GM08714 (cell line): ENCODE data around the gene APC2.

Source experiments
- H3K4me3 ChIP-seq: fragments of 200-500 bp; sonication (Bioruptor generic); 2 replicates; pipeline ENCODE4 v1.5.1; 2014; ENCODE audit warnings: mild to moderate bottlenecking, low read length, inconsistent platforms
- ZNF274 ChIP-seq: IDR thresholded peaks from 2 replicates; pipeline ENCODE4 v1.6.1; 2012; ENCODE audit warnings: mild to moderate bottlenecking, low read depth, low read length

APC2 gene

GRCh38 chr19:1478934-1479707 is 29.2 kb downstream of the APC2 start, which contains the start of gene C19orf25:
C19orf25 (minus strand) TSS chr19:1479215; CDS start chr19:1478903, 312 bp downstream.
- no peak for TF ChIP-seq ZNF274
- H3K4me3 ChIP-seq = peak within 1 kb of the TSS; percentile 85

GRCh38 chr19:1481224-1481892 is 31.4 kb downstream of the APC2 start:
- no peak overlapping the region for H3K4me3 ChIP-seq
- TF ChIP-seq ZNF274 = no peak

- TF ChIP-seq ZNF274 = no peak
- H3K4me3 ChIP-seq = no peak overlapping the region
Measured at GRCh38 chr19:1481893-1482360, 32.0 kb downstream of the APC2 start.

- no peak for TF ChIP-seq ZNF274
- H3K4me3 ChIP-seq = no peak overlapping the region
Measured at GRCh38 chr19:1482361-1483130, 32.6 kb downstream of the APC2 start.

- no peak for TF ChIP-seq ZNF274
- H3K4me3 ChIP-seq = no peak overlapping the region
Measured at GRCh38 chr19:1483131-1483978, 33.4 kb downstream of the APC2 start.

GRCh38 chr19:1483979-1484428 is 34.1 kb downstream of the APC2 start:
- TF ChIP-seq ZNF274 = no peak
- no peak overlapping the region for H3K4me3 ChIP-seq

GRCh38 chr19:1486720-1487575 is 37.0 kb downstream of the APC2 start:
- H3K4me3 ChIP-seq = no peak overlapping the region
- no peak for TF ChIP-seq ZNF274

GRCh38 chr19:1487576-1488281 is 37.8 kb downstream of the APC2 start:
- TF ChIP-seq ZNF274 = no peak
- H3K4me3 ChIP-seq = no peak overlapping the region

GRCh38 chr19:1488282-1488601 is 38.3 kb downstream of the APC2 start:
- no peak for TF ChIP-seq ZNF274
- no peak overlapping the region for H3K4me3 ChIP-seq

GRCh38 chr19:1489463-1490310 is 39.8 kb downstream of the APC2 start:
- peak overlapping the region; percentile 32; the same call in 1 of the 2 replicates for H3K4me3 ChIP-seq
- TF ChIP-seq ZNF274 = no peak
